Islet of Langerhans (tissue), 1 donor: ENCODE data around the gene PXDC1.
"Not testable (repeated sequence)": the region's sequence is repeated elsewhere in the genome, so short reads cannot be mapped to it uniquely, and the experiment has no call there.

Source experiments
- FAIRE-seq: peaks from one replicate; lab custom pipeline; 2011; peaks lifted over from hg19 to GRCh38; lab: Jason Lieb, UNC

PXDC1 gene

GRCh38 chr6:3762359-3762758 lies 10.8 kb upstream of the PXDC1 start:
- no peak for FAIRE-seq

GRCh38 chr6:3761989-3762270 lies 10.4 kb upstream of the PXDC1 start:
- no peak for FAIRE-seq

GRCh38 chr6:3759646-3760232 lies 8.2 kb upstream of the PXDC1 start:
- FAIRE-seq = no peak

- no peak for FAIRE-seq
These were observed 7.3 kb upstream of the PXDC1 start for GRCh38 chr6:3758842-3759144.

- FAIRE-seq = not testable (repeated sequence)
These were observed 6.7 kb upstream of the PXDC1 start for GRCh38 chr6:3757998-3758841.

GRCh38 chr6:3757241-3757641 lies 5.7 kb upstream of the PXDC1 start:
- FAIRE-seq = no peak

GRCh38 chr6:3756546-3756945 lies 5.0 kb upstream of the PXDC1 start:
- FAIRE-seq = no peak

GRCh38 chr6:3755637-3756545 lies 4.4 kb upstream of the PXDC1 start:
- no peak for FAIRE-seq

GRCh38 chr6:3754776-3755175 lies 3.3 kb upstream of the PXDC1 start:
- FAIRE-seq = no peak

GRCh38 chr6:3754032-3754725 lies 2.7 kb upstream of the PXDC1 start:
- not testable (repeated sequence) for FAIRE-seq

- no peak for FAIRE-seq
These were observed 1.8 kb upstream of the PXDC1 start for GRCh38 chr6:3753228-3753835.

GRCh38 chr6:3752531-3753227 lies 1.2 kb upstream of the PXDC1 start:
- no peak for FAIRE-seq

- no peak for FAIRE-seq
These were observed 417 bp upstream of the PXDC1 start for GRCh38 chr6:3751730-3752530.

GRCh38 chr6:3750317-3751076 lies 1.0 kb downstream of the PXDC1 start:
- no peak for FAIRE-seq

- no peak for FAIRE-seq
These were observed 1.6 kb downstream of the PXDC1 start for GRCh38 chr6:3749977-3750316.

- FAIRE-seq = no peak
These were observed 2.3 kb downstream of the PXDC1 start for GRCh38 chr6:3749067-3749841.

- no peak for FAIRE-seq
These were observed 3.1 kb downstream of the PXDC1 start for GRCh38 chr6:3748208-3749066.

GRCh38 chr6:3747100-3747737 lies 4.3 kb downstream of the PXDC1 start:
- no peak for FAIRE-seq
